IMR-90 (cell line): ENCODE results near the gene ANKRD45. TPM values are rescaled to one million over a fixed set of nuclear protein-coding genes. Genes with fewer than 3 reads are reported as not detected.
"Not testable (repeated sequence)": the region's sequence is repeated elsewhere in the genome, so short reads cannot be mapped to it uniquely, and the experiment has no call there.

Experiments
- ATAC-seq: fragments of 200-7000 bp; cut with Tn5 transposase; 2 replicates; pipeline ENCODE4 v1.9.1; 2020; ENCODE audit warnings: low read depth, mild to moderate bottlenecking, moderate library complexity
- BruUV-seq: library from RNA; stranded (reverse); fragments of 400-500 nt; replicated peaks from 2 replicates; lab custom pipeline; 2021; lab: Mats Ljungman, UMichigan
- CTCF ChIA-PET: fragments of 300-600 bp; formaldehyde crosslinking; extraction: SDS; loops from one replicate; lab custom pipeline; 2021; ENCODE audit warnings: antibody characterized with exemption; lab: Yijun Ruan, JAX
- POLR2A ChIA-PET: fragments of 300-600 bp; sonication (Branson Sonifier 250); formaldehyde crosslinking; loops from one replicate; lab custom pipeline; 2022; ENCODE audit warnings: antibody characterized with exemption; ENCODE audit not compliant: unreplicated experiment; lab: Charles Lee
- DNase-seq: peaks from one replicate; pipeline ENCODE4 v3.0.0; 2013
- H2AFZ ChIP-seq: replicated peaks from 2 replicates; pipeline ENCODE3; 2013; ENCODE audit warnings: low read length, mild to moderate bottlenecking; ENCODE audit not compliant: poor library complexity
- H2AK5ac ChIP-seq: 2 replicates; pipeline ENCODE4 v1.6.1; 2013; ENCODE audit warnings: low read depth, low read length, inconsistent platforms
- H2AK9ac ChIP-seq: replicated peaks from 2 replicates; pipeline ENCODE3; 2013; ENCODE audit warnings: mild to moderate bottlenecking, low read depth, low read length, moderate library complexity; ENCODE audit not compliant: poor library complexity
- H2BK120ac ChIP-seq: 2 replicates; pipeline ENCODE4 v1.6.1; 2013; ENCODE audit warnings: low read depth, low read length, inconsistent platforms
- H2BK15ac ChIP-seq: 3 replicates; pipeline ENCODE4 v1.6.1; 2013; ENCODE audit warnings: low read depth, low read length, inconsistent platforms
- H2BK20ac ChIP-seq: 2 replicates; pipeline ENCODE4 v1.6.1; 2013; ENCODE audit warnings: low read depth, mild to moderate bottlenecking, inconsistent platforms, low read length, moderate library complexity
- H2BK5ac ChIP-seq: 2 replicates; pipeline ENCODE4 v1.6.1; 2013; ENCODE audit warnings: mild to moderate bottlenecking, low read depth, low read length, inconsistent platforms; ENCODE audit not compliant: poor library complexity, severe bottlenecking
- H3K14ac ChIP-seq: replicated peaks from 2 replicates; pipeline ENCODE4 v1.6.1; 2013; ENCODE audit warnings: low read depth, low read length, inconsistent platforms
- H3K18ac ChIP-seq: 2 replicates; pipeline ENCODE4 v1.6.1; 2013; ENCODE audit warnings: low read depth, low read length, control low read depth
- H3K23ac ChIP-seq: 2 replicates; pipeline ENCODE4 v1.6.1; 2013; ENCODE audit warnings: low read depth, low read length, inconsistent platforms
- H3K27ac ChIP-seq: 2 replicates; pipeline ENCODE4 v1.5.1; 2013; ENCODE audit warnings: mild to moderate bottlenecking, control low read depth, low read length; ENCODE audit not compliant: insufficient read depth
- H3K27me3 ChIP-seq: 2 replicates; pipeline ENCODE4 v1.6.1; 2013; ENCODE audit warnings: low read length; ENCODE audit not compliant: control insufficient read depth, insufficient read depth
- H3K36me3 ChIP-seq: 2 replicates; pipeline ENCODE4 v1.6.1; 2013; ENCODE audit warnings: low read length, mixed read lengths; ENCODE audit not compliant: control insufficient read depth, insufficient read depth
- H3K4ac ChIP-seq: 2 replicates; pipeline ENCODE4 v1.6.1; 2013; ENCODE audit warnings: low read depth, low read length, inconsistent platforms
- H3K4me1 ChIP-seq: 2 replicates; pipeline ENCODE4 v1.6.1; 2013; ENCODE audit warnings: low read length, mixed read lengths; ENCODE audit not compliant: control insufficient read depth, insufficient read depth
- H3K4me2 ChIP-seq: 2 replicates; pipeline ENCODE4 v1.6.1; 2013; ENCODE audit warnings: low read depth, mild to moderate bottlenecking, control low read depth, low read length, moderate library complexity
- H3K4me3 ChIP-seq: 2 replicates; pipeline ENCODE4 v1.5.1; 2013; ENCODE audit warnings: low read depth, mild to moderate bottlenecking, control low read depth, low read length, moderate library complexity; ENCODE audit not compliant: insufficient read depth
- H3K56ac ChIP-seq: 2 replicates; pipeline ENCODE4 v1.6.1; 2013; ENCODE audit warnings: low read length, inconsistent platforms; ENCODE audit not compliant: insufficient read depth; ENCODE audit errors: extremely low read depth
- H3K79me1 ChIP-seq, 2 experiments: 2 replicates each; pipeline ENCODE4 v1.6.1; 2013; ENCODE audit warnings: low read length in 2 of 2, inconsistent platforms in 1 of 2, low read depth in 1 of 2
- H3K9ac ChIP-seq: 2 replicates; pipeline ENCODE4 v1.6.1; 2013; ENCODE audit warnings: low read depth, low read length, control low read depth
- H3K9me1 ChIP-seq: 2 replicates; pipeline ENCODE4 v1.6.1; 2013; ENCODE audit warnings: low read length, inconsistent platforms; ENCODE audit not compliant: insufficient read depth
- H3K9me3 ChIP-seq: 2 replicates; pipeline ENCODE4 v1.6.1; 2013; ENCODE audit warnings: low read length; ENCODE audit not compliant: control insufficient read depth, insufficient read depth
- H4K20me1 ChIP-seq: 2 replicates; pipeline ENCODE4 v1.6.1; 2013; ENCODE audit warnings: low read length, inconsistent platforms; ENCODE audit not compliant: insufficient read depth
- H4K5ac ChIP-seq: 2 replicates; pipeline ENCODE4 v1.6.1; 2013; ENCODE audit warnings: mild to moderate bottlenecking, low read depth, low read length, control low read depth
- H4K8ac ChIP-seq, 2 experiments: 2 replicates each; pipeline ENCODE4 v1.6.1; 2013; ENCODE audit warnings: low read depth in 2 of 2, low read length in 2 of 2, control low read depth in 1 of 2, inconsistent platforms in 1 of 2
- H4K91ac ChIP-seq: 2 replicates; pipeline ENCODE4 v1.6.1; 2013; ENCODE audit warnings: low read depth, low read length, inconsistent platforms; ENCODE audit not compliant: insufficient read depth
- WGBS, 2 experiments: methylation state at CpG; one replicate each; pipeline versions ENCODE4 v1.1.5 to v1.1.7; 2013; ENCODE audit warnings: missing lambda C conversion rate in 2 of 2; ENCODE audit not compliant: insufficient read length in 1 of 2; ENCODE audit errors: extremely low coverage in 2 of 2; 5-methylcytosine and 5-hydroxymethylcytosine counted together
- dilution Hi-C: fragments of 300-500 bp; cut with HindIII; formaldehyde crosslinking; loops from one replicate; pipeline ENCODE4 v1.14.3; 2018; ENCODE audit warnings: low sequenced_read_pairs; ENCODE audit not compliant: unreplicated experiment
- in situ Hi-C: fragments of 300-500 bp; cut with MboI; formaldehyde crosslinking; loops from 3 replicates; pipeline ENCODE4 v1.14.3; 2019; ENCODE audit warnings: low sequenced_read_pairs, inconsistent platforms, mixed read lengths
- intact Hi-C: fragments of 100-400 bp; cut with micrococcal nuclease; formaldehyde crosslinking; loops from 2 replicates; pipeline ENCODE4 v1.10.0; 2022
- polyA plus RNA-seq, 3 experiments: library from polyadenylated mRNA; depleted of rRNA; stranded (reverse); fragments of >200 nt; gene quantifications; 2 replicates each; pipeline ENCODE4 v1.2.3, GENCODE V29; 2012; ENCODE audit warnings: low replicate concordance in 1 of 3
- total RNA-seq: library from RNA; depleted of rRNA; stranded (reverse); fragments of >200 nt; gene quantifications from 2 replicates; pipeline ENCODE4 v1.2.3, GENCODE V29; 2012

ANKRD45 gene
- total and polyA plus RNA-seq, 2 of the 4 experiments (the other 2 are of a cell fraction), result under 0.01 TPM; not detected in 1

DNA sequence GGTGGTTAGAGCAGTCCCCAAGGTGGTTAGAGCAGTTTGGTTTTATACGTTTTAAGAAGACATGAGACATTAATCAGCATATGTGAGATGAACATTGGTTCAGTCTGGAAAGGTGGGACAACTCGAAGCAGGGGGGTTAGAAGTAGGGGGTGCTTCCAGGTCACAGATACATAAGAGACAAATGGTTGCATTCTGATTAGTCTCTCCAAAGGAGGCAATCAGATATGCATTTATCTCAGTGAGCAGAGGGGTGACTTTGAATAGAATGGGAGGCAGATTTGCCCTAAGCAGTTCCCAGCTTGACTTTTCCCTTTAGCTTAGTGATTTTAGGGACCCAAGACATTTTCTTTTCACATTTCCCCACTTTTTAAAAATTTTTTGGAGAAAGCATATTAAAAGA lies 4.8 kb upstream of the ANKRD45 start:
- H3K9me3 ChIP-seq, H4K8ac ChIP-seq, dilution Hi-C loops, ATAC-seq, BruUV-seq, H3K14ac ChIP-seq, H2BK120ac ChIP-seq, H3K23ac ChIP-seq, H3K9me1 ChIP-seq, H3K4me1 ChIP-seq, POLR2A ChIA-PET, H3K9ac ChIP-seq, H3K4me3 ChIP-seq, H3K4ac ChIP-seq, H3K27ac ChIP-seq, H4K91ac ChIP-seq, H3K36me3 ChIP-seq, H3K4me2 ChIP-seq, H2AFZ ChIP-seq, intact Hi-C loops, H3K56ac ChIP-seq, H3K79me1 ChIP-seq, H2AK5ac ChIP-seq, H2BK5ac ChIP-seq, H2BK20ac ChIP-seq, DNase-seq, in situ Hi-C loops, H3K18ac ChIP-seq, H4K20me1 ChIP-seq, H2BK15ac ChIP-seq, CTCF ChIA-PET, H3K27me3 ChIP-seq, H2AK9ac ChIP-seq, H4K5ac ChIP-seq: not testable (repeated sequence)
- no CpG with 5 or more reads among the region's 2 CpGs for WGBS, 2 experiments
